K562 (cell line): Measurements from ENCODE around the gene FOXS1. TPM values are rescaled to one million over a fixed set of nuclear protein-coding genes. Genes with fewer than 3 reads are reported as not detected.
"Not testable (repeated sequence)": the region's sequence is repeated elsewhere in the genome, so short reads cannot be mapped to it uniquely, and the experiment has no call there.

Source experiments
- ATAC-seq: fragments of 200-7000 bp; cut with Tn5 transposase; 3 replicates; pipeline ENCODE4 v1.9.1; 2020; ENCODE audit warnings: moderate library complexity
- BruUV-seq: library from RNA; stranded (reverse); fragments of 400-500 nt; replicated peaks from 2 replicates; lab custom pipeline; 2021; lab: Mats Ljungman, UMichigan
- CTCF ChIA-PET: fragments of 300-600 bp; formaldehyde crosslinking; extraction: SDS; loops from one replicate; lab custom pipeline; 2021; ENCODE audit warnings: low intra/inter-chr PET ratio; lab: Yijun Ruan, JAX
- POLR2A ChIA-PET: fragments of 300-600, 350-650 bp; sonication (Branson Sonifier 250); formaldehyde crosslinking; extraction: SDS; loops from one replicate; lab custom pipeline; 2021; ENCODE audit warnings: antibody characterized with exemption, inconsistent platforms; lab: Yijun Ruan, JAX
- DNase-seq, 4 experiments: peaks; one replicate each; pipeline versions ENCODE4 v3.0.0 to v3.0.0-alpha.2; 2011 to 2018; ENCODE audit warnings: low spot score in 3 of 4, mixed read lengths in 3 of 4; ENCODE audit errors: extremely low read depth in 1 of 4
- FAIRE-seq: peaks from 2 replicates; lab custom pipeline; 2011; peaks lifted over from hg19 to GRCh38; lab: Jason Lieb, UNC
- H2AFZ ChIP-seq: 2 replicates; pipeline ENCODE4 v1.6.0; 2011; ENCODE audit warnings: low read depth, low read length, control low read depth, inconsistent platforms
- H3K27ac ChIP-seq: fragments of 200-600 bp; 3 replicates; pipeline ENCODE4 v1.8.0; 2011; ENCODE audit warnings: low read depth, mild to moderate bottlenecking, control low read depth, inconsistent platforms, low read length, moderate library complexity, mixed read lengths; ENCODE audit errors: extremely low read depth
- H3K27me3 ChIP-seq, 2 experiments: fragments of 300-600 bp in 1 of 2; 2 replicates in 1 of 2; 3 replicates in 1 of 2; pipeline versions ENCODE4 v1.6.0 to v1.8.0; 2011; ENCODE audit warnings: inconsistent platforms in 2 of 2, low read length in 2 of 2, mild to moderate bottlenecking in 1 of 2, mixed read lengths in 1 of 2, moderate library complexity in 1 of 2; ENCODE audit not compliant: control insufficient read depth in 2 of 2, insufficient read depth in 2 of 2
- H3K36me3 ChIP-seq: fragments of 300-600 bp; 3 replicates; pipeline ENCODE4 v1.8.0; 2011; ENCODE audit warnings: mild to moderate bottlenecking, low read length, inconsistent platforms; ENCODE audit not compliant: control insufficient read depth, insufficient read depth
- H3K4me1 ChIP-seq, 2 experiments: fragments of 200-600 bp in 1 of 2; replicated peaks in 1 of 2; 2 replicates in 1 of 2; 3 replicates in 1 of 2; pipeline versions ENCODE4 v1.5.1 to v1.8.0; 2011; ENCODE audit warnings: inconsistent platforms in 2 of 2, low read length in 2 of 2, mild to moderate bottlenecking in 1 of 2, mixed read lengths in 1 of 2, moderate library complexity in 1 of 2; ENCODE audit not compliant: control insufficient read depth in 2 of 2, insufficient read depth in 2 of 2
- H3K4me2 ChIP-seq: 2 replicates; pipeline ENCODE4 v1.6.1; 2011; ENCODE audit warnings: low read length, control low read depth, inconsistent platforms, mixed read lengths; ENCODE audit not compliant: insufficient read depth
- H3K4me3 ChIP-seq: fragments of 200-600 bp; sonication (generic), shearing (Covaris generic); 2 replicates; pipeline ENCODE4 v1.5.1; 2016; ENCODE audit warnings: control low read depth, inconsistent platforms
- H3K79me2 ChIP-seq: fragments of 200-600 bp; 3 replicates; pipeline ENCODE4 v1.8.0; 2011; ENCODE audit warnings: low read length, inconsistent platforms; ENCODE audit not compliant: control insufficient read depth, insufficient read depth
- H3K9ac ChIP-seq, 2 experiments: 2 replicates each; pipeline versions ENCODE4 v1.6.0 to v1.6.1; 2011; ENCODE audit warnings: low read depth in 2 of 2, low read length in 2 of 2, control low read depth in 1 of 2, inconsistent platforms in 1 of 2, mild to moderate bottlenecking in 1 of 2, mixed read lengths in 1 of 2; ENCODE audit not compliant: insufficient read depth in 1 of 2
- H3K9me1 ChIP-seq: one replicate; pipeline ENCODE4 v1.6.0; 2011; ENCODE audit warnings: inconsistent platforms, mild to moderate bottlenecking, low read length, moderate library complexity; ENCODE audit not compliant: control insufficient read depth, insufficient read depth
- H3K9me3 ChIP-seq: replicated peaks from 2 replicates; pipeline ENCODE4 v1.5.1; 2011; ENCODE audit warnings: low read depth, low read length, inconsistent platforms; ENCODE audit not compliant: control insufficient read depth, insufficient read depth
- H4K20me1 ChIP-seq: replicated peaks from 2 replicates; pipeline ENCODE4 v1.6.1; 2011; ENCODE audit warnings: low read length, inconsistent platforms, mixed read lengths; ENCODE audit not compliant: control insufficient read depth, insufficient read depth
- ADNP ChIP-seq: fragments of 200-800 bp; sonication (Bioruptor generic); IDR thresholded peaks from 2 replicates; pipeline ENCODE4 v1.6.1; 2016; ENCODE audit warnings: missing genetic modification characterization, missing compliant biosample characterization
- EHMT2 ChIP-seq: fragments of 450-650 bp; IDR thresholded peaks from 2 replicates; pipeline ENCODE4 v1.6.1; 2018; ENCODE audit warnings: antibody characterized with exemption
- PHB2 ChIP-seq: fragments of 450-650 bp; IDR thresholded peaks from 2 replicates; pipeline ENCODE4 v1.6.1; 2017; ENCODE audit warnings: low read depth
- RB1 ChIP-seq: fragments of 450-650 bp; IDR thresholded peaks from 2 replicates; pipeline ENCODE4 v1.6.1; 2017; ENCODE audit warnings: low read depth, mild to moderate bottlenecking
- RBM25 ChIP-seq: fragments of 200-400 bp; formaldehyde crosslinking; IDR thresholded peaks from 2 replicates; pipeline ENCODE4 v1.6.1; 2018; ENCODE audit warnings: low read length, low read depth, moderate library complexity; ENCODE audit not compliant: severe bottlenecking
- ZNF165 ChIP-seq: fragments of 250-450 bp; sonication (Bioruptor Pico); IDR thresholded peaks from 2 replicates; pipeline ENCODE4 v1.4.0; 2020; ENCODE audit warnings: borderline replicate concordance
- WGBS: fragments of 100-300 bp; shearing (Covaris generic); methylation state at CpG from one replicate; pipeline ENCODE4 v1.1.6; 2016; ENCODE audit warnings: low coverage, mixed read lengths; ENCODE audit not compliant: insufficient coverage; ENCODE audit errors: missing lambda C conversion rate; 5-methylcytosine and 5-hydroxymethylcytosine counted together
- in situ Hi-C: fragments of 300-500 bp; cut with MboI; formaldehyde crosslinking; loops from 4 replicates; pipeline ENCODE4 v1.15.0; 2018; ENCODE audit warnings: inconsistent platforms, mixed read lengths
- intact Hi-C: fragments of 100-400 bp; cut with micrococcal nuclease; formaldehyde crosslinking; loops from 2 replicates; pipeline ENCODE4 v1.14.2; 2022
- polyA plus RNA-seq, 8 experiments: library from polyadenylated mRNA; depleted of rRNA in 4 of 8; stranded (reverse) in 5 of 8; unstranded in 3 of 8; fragments of >200 nt; fragmentation: Nextera tagmentation in 2 of 8; fragmentation: Illumina TruSeq in 1 of 8; extraction: Ambion mirVana in 2 of 8; extraction: Trizol in 1 of 8; gene quantifications; 2 replicates each; pipeline versions ENCODE4 v1.2.1 to v1.2.3, GENCODE V29; 2011 to 2014; ENCODE audit warnings: inconsistent platforms in 1 of 8, missing spikeins in 1 of 8
- total RNA-seq, 7 experiments: library from RNA; depleted of rRNA in 6 of 7; stranded (reverse); fragments of >200 nt in 6 of 7; fragmentation: Illumina TruSeq in 2 of 7; extraction: Trizol in 2 of 7; gene quantifications; 2 replicates each; pipeline versions ENCODE4 v1.2.1 to v1.2.3, GENCODE V29; 2011 to 2021; ENCODE audit warnings: low replicate concordance in 1 of 7

FOXS1 gene
- total and polyA plus RNA-seq, 9 of the 15 experiments (the other 6 are each of a cell fraction or from before 2014, with no cell fraction given) = not detected

- ChIA-PET POLR2A (interaction anchor here (0.7 to 1.0 kb wide), 2 partner anchors 15 to 75 kb away, joined by 3 read pairs; no protein-coding TSS in a partner anchor), CTCF (no interaction called here)
- no peak overlapping the region for H3K27ac ChIP-seq
- H3K79me2 ChIP-seq = no peaks in the 10 kb centered on the region
- H4K20me1 ChIP-seq = peaks cover 8% of the 10 kb centered on the region
- H3K27me3 ChIP-seq = no peaks in the 10 kb centered on the region
- H3K9me3 ChIP-seq = no peaks in the 10 kb centered on the region
- H3K9me1 ChIP-seq = peaks cover 5% of the 10 kb centered on the region
- no peaks in the 10 kb centered on the region for H3K36me3 ChIP-seq
- H2AFZ ChIP-seq = no peak overlapping the region
- TF ChIP-seq RBM25 = peak; percentile 30
- no peak for TF ChIP-seq EHMT2
- no peak for TF ChIP-seq RB1
- DNase-seq = no peak
- no TSS peak for BruUV-seq
- ATAC-seq = no peak
- in situ Hi-C loops (no loop called here), intact Hi-C loops (no loop called here)
- 52% methylated on average over 5 of the region's 5 CpGs for WGBS
- H3K9ac ChIP-seq = no peak overlapping the region
- no peak overlapping the region for H3K4me2 ChIP-seq
- no peak for FAIRE-seq
- peaks cover 11 to 16% of the 10 kb centered on the region in 2 experiments for H3K4me1 ChIP-seq
- H3K4me3 ChIP-seq = no peak overlapping the region
Measured at GRCh38 chr20:31816221-31816620, 29.2 kb downstream of the FOXS1 start.

- CTCF ChIA-PET = no interaction called here
- POLR2A ChIA-PET = no interaction called here
- in situ Hi-C loops = no loop called here
Measured at GRCh38 chr20:31815408-31816188, 29.8 kb downstream of the FOXS1 start.

GRCh38 chr20:31814142-31814541 is 31.3 kb downstream of the FOXS1 start:
- H3K4me1 ChIP-seq = peaks cover 8 to 16% of the 10 kb centered on the region in 2 experiments
- H3K36me3 ChIP-seq, BruUV-seq, intact Hi-C loops, H4K20me1 ChIP-seq, ATAC-seq, DNase-seq, in situ Hi-C loops, H2AFZ ChIP-seq, FAIRE-seq, CTCF ChIA-PET, H3K9me1 ChIP-seq, H3K27ac ChIP-seq, H3K4me3 ChIP-seq, H3K27me3 ChIP-seq, H3K9ac ChIP-seq, H3K4me2 ChIP-seq, H3K79me2 ChIP-seq, H3K9me3 ChIP-seq: not testable (repeated sequence)
- WGBS = 56% methylated on average over 7 of the region's 7 CpGs
- POLR2A ChIA-PET = interaction anchor here (0.6 to 0.9 kb wide), 2 partner anchors 11 to 276 kb away, joined by 4 read pairs; no protein-coding TSS in a partner anchor

More at GRCh38 chr20:31815408-31816188, 29.8 kb downstream of the FOXS1 start:
- intact Hi-C loops = no loop called here
- H3K36me3 ChIP-seq = no peaks in the 10 kb centered on the region
- H3K27me3 ChIP-seq = no peaks in the 10 kb centered on the region
- H3K4me3 ChIP-seq = no peak overlapping the region
- peaks cover 5% of the 10 kb centered on the region for H3K9me1 ChIP-seq
- H3K79me2 ChIP-seq = no peaks in the 10 kb centered on the region
- DNase-seq = no peak
- WGBS = 32% methylated on average over 9 of the region's 9 CpGs
- H3K4me1 ChIP-seq = peaks cover 11 to 16% of the 10 kb centered on the region in 2 experiments
- no peak overlapping the region for H3K4me2 ChIP-seq
- H3K27ac ChIP-seq = no peak overlapping the region
- no TSS peak for BruUV-seq
- no peaks in the 10 kb centered on the region for H3K9me3 ChIP-seq
- H2AFZ ChIP-seq = no peak overlapping the region
- TF ChIP-seq ADNP (tag) (no peak), ZNF165 (no peak), PHB2 (no peak)
- TF ChIP-seq, all 486 proteins: peak for 0
- no peak for FAIRE-seq
- no peak for ATAC-seq
- peaks cover 6% of the 10 kb centered on the region for H4K20me1 ChIP-seq
- peak overlapping the region in 1 of 2 experiments; percentile 42; a peak in 1 of 4 replicates for H3K9ac ChIP-seq
